Activated T-cell treated with anti-CD3 and anti-CD28 coated beads, Interleukin-2, amount 50 U/mL, for 24 hours (primary cell): ENCODE measurements around the gene ADCY1.
"Not testable (repeated sequence)": the region's sequence is repeated elsewhere in the genome, so short reads cannot be mapped to it uniquely, and the experiment has no call there.

ENCODE experiments used
- DNase-seq: peaks from one replicate; pipeline ENCODE4 v3.0.0-alpha.2; 2020
- H3K27ac Mint-ChIP-seq: 2 replicates; pipeline ENCODE4 v1.8.0; 2020; ENCODE audit warnings: mild to moderate bottlenecking, mixed read lengths
- H3K27me3 Mint-ChIP-seq: 2 replicates; pipeline ENCODE4 v1.8.0; 2020; ENCODE audit warnings: mixed read lengths
- H3K36me3 Mint-ChIP-seq: 2 replicates; pipeline ENCODE4 v1.8.0; 2020; ENCODE audit warnings: low read depth, mixed read lengths
- H3K4me1 Mint-ChIP-seq: 2 replicates; pipeline ENCODE4 v1.8.0; 2020; ENCODE audit warnings: low read depth, mixed read lengths
- H3K4me3 Mint-ChIP-seq: 2 replicates; pipeline ENCODE4 v1.8.0; 2020; ENCODE audit warnings: mild to moderate bottlenecking, moderate library complexity, mixed read lengths
- H3K9me3 Mint-ChIP-seq: 2 replicates; pipeline ENCODE4 v1.8.0; 2020; ENCODE audit warnings: mixed read lengths

ADCY1 gene

DNA sequence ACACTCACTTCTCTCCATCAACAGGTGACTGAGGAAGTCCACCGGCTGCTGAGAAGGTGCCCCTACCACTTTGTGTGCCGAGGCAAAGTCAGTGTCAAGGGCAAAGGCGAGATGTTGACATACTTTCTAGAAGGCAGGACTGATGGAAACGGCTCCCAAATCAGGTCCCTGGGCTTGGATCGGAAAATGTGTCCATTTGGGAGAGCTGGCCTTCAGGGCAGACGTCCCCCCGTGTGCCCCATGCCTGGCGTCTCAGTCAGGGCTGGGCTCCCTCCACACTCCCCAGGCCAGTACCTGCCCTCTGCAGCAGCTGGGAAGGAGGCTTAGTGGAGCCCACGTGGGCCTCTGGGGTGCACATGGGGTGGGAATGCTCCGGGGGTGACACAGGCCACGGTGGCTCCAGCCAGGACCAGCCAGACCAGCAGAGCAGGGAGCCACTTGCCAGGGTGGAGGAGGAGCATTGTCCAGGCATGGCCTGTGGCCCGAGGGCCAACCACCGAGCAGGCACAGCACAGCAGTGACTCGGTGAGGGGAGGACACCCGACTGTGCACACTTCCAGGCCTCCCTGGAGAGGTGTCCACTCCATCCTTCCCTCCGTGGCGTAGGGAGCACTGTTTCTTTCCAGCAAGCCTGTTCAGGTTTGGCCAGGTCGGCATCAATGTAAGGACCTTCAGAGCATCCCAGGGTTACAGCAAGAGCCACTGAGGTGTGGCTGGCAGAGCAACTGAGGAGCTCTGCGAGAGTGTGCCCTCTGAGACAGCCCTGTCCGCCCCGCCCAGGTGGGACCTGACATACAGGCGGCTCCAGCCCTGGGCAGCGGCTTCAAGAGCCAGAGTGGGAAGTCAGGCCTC is 139.7 kb downstream of the ADCY1 start:
- Mint-ChIP-seq H3K9me3 (no peaks in the 10 kb centered on the region), H3K27ac (no peak overlapping the region), H3K4me1 (no peaks in the 10 kb centered on the region), H3K36me3 (no peaks in the 10 kb centered on the region), H3K4me3 (no peak overlapping the region), H3K27me3 (peaks cover 11% of the 10 kb centered on the region)
- no peak for DNase-seq

DNA sequence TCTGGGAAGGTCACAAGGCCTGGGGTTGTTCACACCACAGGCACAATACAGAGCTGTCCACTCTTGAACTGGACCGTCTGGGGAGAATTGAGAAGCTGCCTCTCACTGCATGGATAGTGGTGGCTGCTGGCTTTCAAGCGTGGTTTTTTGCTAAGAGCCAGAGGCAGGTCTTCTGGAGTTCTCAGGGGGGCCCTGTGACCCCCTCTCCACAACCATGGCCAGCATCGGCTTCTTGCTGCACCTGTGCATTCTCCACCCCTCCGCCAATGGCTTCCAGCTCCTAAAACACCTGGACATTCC is 140.3 kb downstream of the ADCY1 start:
- H3K4me3 Mint-ChIP-seq, result no peak overlapping the region
- H3K36me3 Mint-ChIP-seq, result no peaks in the 10 kb centered on the region
- H3K9me3 Mint-ChIP-seq, result no peaks in the 10 kb centered on the region
- no peaks in the 10 kb centered on the region for H3K4me1 Mint-ChIP-seq
- peaks cover 11% of the 10 kb centered on the region for H3K27me3 Mint-ChIP-seq
- no peak overlapping the region for H3K27ac Mint-ChIP-seq
- no peak for DNase-seq

DNA sequence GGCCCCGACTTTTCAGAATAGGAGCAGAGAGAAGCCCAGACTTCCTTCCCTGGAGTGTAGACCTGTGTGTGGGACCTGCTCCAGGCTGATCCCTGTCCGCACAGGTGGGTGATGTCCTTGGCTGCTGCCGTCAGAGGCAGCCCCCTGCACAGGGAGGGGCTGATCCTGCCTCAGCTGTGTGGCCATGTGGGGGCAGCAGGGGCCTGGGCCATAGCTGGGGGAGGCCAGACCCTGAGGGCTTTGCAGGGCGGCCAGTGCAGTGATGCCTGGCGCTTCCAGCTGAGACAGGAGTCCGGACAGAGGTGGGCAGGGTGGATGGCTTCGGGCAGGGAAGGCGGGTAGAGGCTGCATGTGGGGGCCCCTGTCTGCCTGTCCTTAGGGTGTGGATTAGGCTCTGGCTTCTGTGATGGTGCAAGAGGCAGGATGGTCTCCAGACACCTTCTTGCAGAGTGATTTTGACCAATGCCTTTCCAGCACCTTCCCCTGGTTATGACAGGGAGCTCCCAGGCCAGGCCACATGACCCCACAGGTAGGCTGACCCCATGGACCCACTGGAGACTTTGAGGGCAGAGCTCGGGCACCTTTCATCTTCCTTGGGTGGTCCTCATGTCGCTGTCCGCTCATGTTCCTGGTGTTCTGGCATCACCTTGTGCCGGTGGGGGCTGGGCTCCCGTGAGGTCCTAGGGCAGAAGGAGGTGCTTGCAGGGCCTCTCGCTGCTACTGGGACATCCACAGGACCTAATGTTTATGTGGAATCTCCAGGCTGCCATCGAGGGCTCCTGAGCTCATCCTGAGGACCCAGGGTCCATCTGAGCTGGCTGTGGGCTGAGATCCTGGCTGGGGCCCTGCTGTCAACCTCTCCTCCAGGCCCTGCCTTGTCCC is 141.5 kb downstream of the ADCY1 start:
- H3K27me3 Mint-ChIP-seq, result peaks cover 11% of the 10 kb centered on the region
- H3K9me3 Mint-ChIP-seq, result no peaks in the 10 kb centered on the region
- no peak for DNase-seq
- no peaks in the 10 kb centered on the region for H3K4me1 Mint-ChIP-seq
- H3K4me3 Mint-ChIP-seq, result no peak overlapping the region
- H3K27ac Mint-ChIP-seq, result no peak overlapping the region
- H3K36me3 Mint-ChIP-seq, result no peaks in the 10 kb centered on the region

DNA sequence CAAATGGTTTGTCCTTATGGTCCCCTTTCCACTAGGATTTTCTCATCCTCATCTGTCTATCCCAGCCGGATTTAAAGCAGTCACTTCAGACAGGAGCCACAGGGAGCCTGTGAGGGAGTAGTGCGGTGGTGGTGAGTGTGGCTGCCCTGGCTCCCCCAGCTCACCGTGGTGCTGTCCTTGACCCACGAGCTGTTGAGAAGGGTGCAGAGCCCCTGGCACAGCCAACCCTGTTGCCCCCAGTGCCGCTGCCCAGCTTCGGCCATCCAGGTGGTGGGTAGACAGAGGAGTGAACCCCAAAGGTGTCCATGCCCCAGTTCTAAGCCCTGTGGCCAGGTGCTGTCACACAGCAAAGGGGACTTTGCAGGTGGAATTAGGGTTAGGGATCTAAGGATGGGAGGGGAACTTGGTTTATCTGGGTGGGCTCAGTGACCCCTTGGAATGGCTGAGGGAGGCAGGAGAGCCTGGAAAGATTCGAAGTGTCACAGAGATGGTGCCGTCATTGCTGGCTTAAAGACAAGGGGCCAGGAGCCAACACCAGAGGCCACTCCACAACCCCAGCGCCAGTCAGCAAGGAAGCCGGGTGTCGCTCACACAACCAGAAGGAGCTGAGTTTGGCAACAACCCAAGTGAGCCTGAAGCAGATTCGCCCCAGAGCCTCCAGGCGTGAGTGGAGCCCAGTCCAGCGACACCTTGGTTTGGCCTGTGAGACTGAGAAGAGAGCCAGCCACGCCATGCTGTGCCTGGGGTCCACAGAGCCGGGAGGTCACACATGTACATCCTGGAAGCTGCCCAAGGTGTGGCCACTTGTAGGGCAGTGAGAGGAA is 142.4 kb downstream of the ADCY1 start:
- no peak for DNase-seq
- Mint-ChIP-seq H3K4me3 (no peak overlapping the region), H3K27ac (no peak overlapping the region), H3K27me3 (peaks cover 11% of the 10 kb centered on the region), H3K4me1 (no peaks in the 10 kb centered on the region), H3K36me3 (peaks cover 1% of the 10 kb centered on the region), H3K9me3 (no peaks in the 10 kb centered on the region)

DNA sequence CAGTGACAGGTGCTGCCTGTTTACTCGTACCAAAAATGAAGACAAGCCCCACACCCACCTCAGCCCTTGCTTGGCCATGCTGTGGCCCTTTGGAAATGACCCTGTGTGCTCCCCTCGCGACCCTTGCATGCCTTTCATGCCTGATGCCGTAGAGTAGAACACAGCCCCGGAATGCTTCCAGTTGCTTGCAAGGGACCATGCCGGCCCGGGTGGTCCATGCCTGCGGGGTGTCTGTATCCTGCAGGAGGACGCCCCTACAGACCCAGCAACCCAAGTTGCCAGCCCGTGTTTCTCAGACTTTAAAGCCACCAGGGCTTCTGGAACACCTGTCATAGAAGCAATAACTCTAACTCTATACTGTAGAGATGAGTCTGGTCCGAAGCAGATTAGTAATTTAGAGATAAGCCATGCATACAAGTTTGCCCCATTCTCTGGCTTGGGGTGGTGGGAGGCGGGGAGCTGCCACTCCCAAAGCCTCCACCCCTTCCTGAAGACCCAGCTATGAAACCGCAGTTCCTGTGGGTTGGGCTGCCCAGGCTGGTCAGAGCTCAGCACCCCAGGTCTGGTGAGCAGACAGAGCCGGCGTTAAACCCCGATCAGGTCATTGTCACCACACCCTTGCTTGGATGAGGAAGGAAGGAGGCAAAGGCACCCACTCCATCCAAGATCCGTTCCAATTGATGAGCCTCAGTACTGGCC is 143.5 kb downstream of the ADCY1 start:
- Mint-ChIP-seq H3K36me3 (peaks cover 9% of the 10 kb centered on the region), H3K4me1 (no peaks in the 10 kb centered on the region), H3K27ac (no peak overlapping the region), H3K4me3 (no peak overlapping the region), H3K9me3 (no peaks in the 10 kb centered on the region), H3K27me3 (peaks cover 7% of the 10 kb centered on the region)
- no peak for DNase-seq

DNA sequence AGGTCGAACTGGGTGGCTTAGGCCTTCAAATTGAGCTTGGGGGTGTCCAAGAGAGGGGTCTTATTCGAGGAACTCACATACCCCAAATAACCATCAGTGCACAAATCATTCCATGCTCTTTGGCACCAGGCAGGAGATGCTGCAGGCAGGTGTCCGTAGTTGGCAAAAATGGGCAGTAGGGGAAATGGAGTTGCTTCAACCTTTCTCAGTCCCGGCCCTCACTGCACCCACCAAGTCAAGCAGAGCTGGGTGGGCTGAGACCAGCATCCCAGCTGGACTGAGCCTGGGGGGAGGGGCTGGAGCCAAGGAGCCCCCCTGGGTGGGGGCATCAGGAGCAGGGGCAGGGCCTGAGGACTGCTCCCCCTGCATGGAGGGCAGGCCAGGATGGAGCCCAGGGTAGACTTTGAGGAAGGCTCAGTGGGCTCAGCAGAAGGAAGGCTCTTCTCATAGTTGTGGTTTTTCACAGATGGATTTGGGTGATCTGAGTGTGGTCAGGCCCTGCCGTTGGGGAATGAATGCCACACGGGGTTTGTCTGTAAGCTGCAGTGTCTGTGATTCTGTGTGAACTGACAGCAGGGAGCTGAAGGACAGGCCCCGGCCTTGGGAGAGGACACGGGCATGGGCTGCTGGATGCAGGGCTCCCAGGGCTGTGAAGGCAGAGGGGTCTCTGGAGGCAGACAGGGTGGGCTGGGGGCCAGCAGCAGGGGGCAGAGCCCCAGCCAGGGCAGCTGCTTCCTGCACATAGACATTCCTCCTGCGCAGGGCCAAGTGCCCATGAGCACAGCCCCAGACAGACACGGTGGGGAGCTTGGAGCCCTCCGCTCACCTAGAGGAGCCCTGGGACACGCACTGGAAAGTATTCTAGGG is 144.5 kb downstream of the ADCY1 start:
- no peaks in the 10 kb centered on the region for H3K27me3 Mint-ChIP-seq
- H3K36me3 Mint-ChIP-seq, result peaks cover 18% of the 10 kb centered on the region
- H3K9me3 Mint-ChIP-seq, result no peaks in the 10 kb centered on the region
- no peaks in the 10 kb centered on the region for H3K4me1 Mint-ChIP-seq
- H3K27ac Mint-ChIP-seq, result peak overlapping the region; percentile 44
- DNase-seq, result no peak
- no peak overlapping the region for H3K4me3 Mint-ChIP-seq

DNA sequence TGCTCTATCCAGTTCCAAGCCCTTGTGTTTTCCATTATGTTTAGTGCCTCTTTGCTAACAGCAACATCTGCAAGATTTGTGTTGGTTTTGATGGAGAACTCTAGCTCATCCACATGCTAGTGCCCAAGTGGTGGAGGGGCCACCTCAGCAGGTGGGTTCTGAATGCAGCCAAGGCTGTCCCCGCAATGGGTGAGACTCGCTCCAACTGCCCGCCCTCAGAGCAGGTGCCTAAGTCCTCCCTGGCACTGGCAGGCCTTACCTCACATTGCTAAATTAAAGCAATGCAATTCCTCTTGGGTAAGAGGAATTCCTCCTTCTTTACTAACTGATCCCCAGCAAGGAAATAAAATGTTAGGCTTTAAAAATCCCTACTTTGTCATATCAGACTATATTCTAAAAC is 146.8 kb downstream of the ADCY1 start:
- no peak for DNase-seq

DNA sequence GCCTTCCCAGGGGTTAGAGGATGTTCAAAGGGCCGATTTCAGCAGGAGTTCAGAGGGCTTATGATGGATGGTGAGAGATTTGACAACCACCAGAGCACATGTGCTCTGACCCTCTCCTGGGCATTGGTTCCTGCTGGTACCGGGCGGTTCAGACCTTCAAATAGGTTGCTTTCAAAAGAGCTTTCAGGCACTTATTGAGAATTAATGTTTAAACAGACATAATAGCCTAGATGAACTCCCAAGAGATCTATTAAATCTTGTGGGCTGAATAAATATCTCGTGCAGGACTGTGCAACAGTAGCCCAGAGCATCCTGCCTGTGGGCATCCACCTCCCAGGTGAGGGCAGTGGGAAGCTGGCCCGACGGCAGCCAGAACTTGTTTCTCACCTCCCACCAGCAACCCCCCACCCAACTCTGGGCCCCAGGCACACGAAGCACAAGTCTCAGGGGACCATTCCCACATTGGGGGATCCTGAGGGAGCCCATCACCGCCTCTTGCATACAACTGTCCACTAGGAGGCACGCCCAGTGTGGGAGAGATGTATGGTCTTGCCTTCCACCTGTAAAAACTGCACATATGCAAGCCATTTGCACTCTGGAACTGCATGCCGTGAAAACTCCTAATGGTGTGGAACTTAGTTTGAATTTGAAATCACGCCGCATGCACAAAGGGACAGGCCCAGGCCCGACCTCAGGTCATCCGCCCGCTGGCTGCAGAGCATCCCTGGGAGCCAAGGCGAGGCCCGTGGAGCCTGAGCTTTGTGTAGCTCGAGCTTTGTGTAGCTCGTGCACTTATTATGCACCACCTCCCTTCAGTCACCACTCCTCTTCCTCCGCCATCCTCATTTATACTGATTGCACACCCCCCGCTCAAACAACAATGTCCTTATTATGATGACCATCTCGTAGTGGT is 147.8 kb downstream of the ADCY1 start:
- no peak overlapping the region for H3K4me3 Mint-ChIP-seq
- no peak overlapping the region for H3K27ac Mint-ChIP-seq
- H3K9me3 Mint-ChIP-seq, result no peaks in the 10 kb centered on the region
- DNase-seq, result no peak
- H3K27me3 Mint-ChIP-seq, result no peaks in the 10 kb centered on the region
- H3K36me3 Mint-ChIP-seq, result peaks cover 49% of the 10 kb centered on the region
- no peaks in the 10 kb centered on the region for H3K4me1 Mint-ChIP-seq

More for the DNA sequence above, 146.8 kb downstream of the ADCY1 start:
- Mint-ChIP-seq H3K9me3 (no peaks in the 10 kb centered on the region), H3K4me1 (no peaks in the 10 kb centered on the region), H3K27me3 (no peaks in the 10 kb centered on the region), H3K4me3 (no peak overlapping the region), H3K27ac (no peak overlapping the region), H3K36me3 (peaks cover 41% of the 10 kb centered on the region)

DNA sequence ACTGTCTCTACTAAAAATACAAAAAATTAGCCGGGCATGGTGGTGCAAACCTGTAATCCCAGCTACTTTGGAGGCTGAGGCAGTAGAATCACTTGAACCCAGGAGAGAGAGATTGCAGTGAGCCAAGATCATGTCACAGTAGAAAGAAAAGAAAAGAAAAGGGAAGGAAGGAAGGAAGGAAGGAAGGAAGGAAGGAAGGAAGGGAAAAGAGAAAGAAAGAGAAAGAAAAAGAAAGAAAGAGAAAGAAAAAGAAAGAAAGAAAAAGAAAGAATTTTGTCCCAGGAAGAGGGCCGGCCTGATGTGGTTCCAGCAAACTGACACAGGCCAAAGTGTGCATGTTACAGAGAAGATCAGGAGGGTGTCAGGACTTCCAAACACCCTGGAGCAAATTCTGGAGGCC is 151.1 kb downstream of the ADCY1 start:
- not testable (repeated sequence) for H3K9me3 Mint-ChIP-seq, H3K27me3 Mint-ChIP-seq, H3K4me3 Mint-ChIP-seq, DNase-seq, H3K4me1 Mint-ChIP-seq, H3K27ac Mint-ChIP-seq
- H3K36me3 Mint-ChIP-seq, result peaks cover 75% of the 10 kb centered on the region

DNA sequence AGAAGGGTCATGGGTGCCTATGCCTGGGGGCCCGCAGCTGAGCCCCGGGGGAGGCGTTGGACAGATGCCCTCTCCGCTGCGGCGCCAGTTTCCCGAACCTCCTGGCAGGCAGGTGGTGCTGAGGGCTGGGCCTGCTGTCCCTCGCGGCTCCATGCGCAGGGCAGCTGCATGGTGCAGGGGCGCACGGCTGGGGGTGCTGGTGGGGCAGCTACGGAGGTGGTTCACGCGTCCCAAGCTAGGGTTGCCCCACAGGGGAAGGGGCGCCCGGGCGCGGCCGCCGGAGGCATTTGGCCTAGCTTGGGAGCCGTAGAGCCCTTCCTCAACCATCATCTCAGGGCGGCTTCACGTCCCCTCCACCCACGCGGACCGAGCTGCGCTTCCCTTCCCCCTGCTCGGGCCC is 152.7 kb downstream of the ADCY1 start:
- H3K27me3 Mint-ChIP-seq, result no peaks in the 10 kb centered on the region
- H3K4me1 Mint-ChIP-seq, result no peaks in the 10 kb centered on the region
- H3K9me3 Mint-ChIP-seq, result peaks cover 6% of the 10 kb centered on the region
- H3K36me3 Mint-ChIP-seq, result peaks cover 79% of the 10 kb centered on the region
- H3K27ac Mint-ChIP-seq, result no peak overlapping the region
- H3K4me3 Mint-ChIP-seq, result no peak overlapping the region
- no peak for DNase-seq

DNA sequence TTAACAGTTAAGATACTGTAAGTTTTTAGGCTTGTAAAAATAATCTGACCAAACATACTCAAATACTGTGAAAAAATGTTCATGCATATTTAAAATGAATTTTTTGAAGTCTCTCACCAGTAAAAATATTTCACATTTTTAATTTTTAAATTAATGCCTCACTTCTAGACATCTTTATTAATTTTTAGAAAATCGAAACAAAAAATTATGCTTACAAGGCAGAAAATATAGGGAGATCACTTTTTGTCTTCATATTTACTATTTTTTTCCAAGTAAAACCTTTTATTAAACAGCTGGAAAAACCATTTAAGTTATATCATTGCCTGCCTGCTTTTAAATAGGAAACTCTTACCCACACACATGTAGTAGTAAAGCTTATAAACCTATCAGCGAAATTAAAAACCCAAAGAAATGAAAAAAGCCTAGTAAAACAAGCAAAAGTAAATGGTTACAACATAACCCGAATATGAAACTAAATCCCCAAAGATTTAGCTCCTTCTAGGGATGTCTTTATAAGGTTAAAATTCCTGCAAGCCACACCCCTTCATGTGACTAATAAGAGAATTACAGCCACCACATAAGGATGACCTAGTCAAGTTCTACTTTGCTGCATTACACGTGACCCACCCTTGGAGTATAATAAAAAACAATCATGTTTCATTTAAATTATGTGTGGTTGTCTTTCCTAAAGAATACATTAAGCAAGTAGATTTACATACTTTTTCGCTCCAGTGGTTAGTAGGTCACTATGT is 157.7 kb downstream of the ADCY1 start:
- not testable (repeated sequence) for H3K27me3 Mint-ChIP-seq, DNase-seq, H3K4me1 Mint-ChIP-seq, H3K27ac Mint-ChIP-seq, H3K9me3 Mint-ChIP-seq, H3K4me3 Mint-ChIP-seq
- peaks cover 58% of the 10 kb centered on the region for H3K36me3 Mint-ChIP-seq

DNA sequence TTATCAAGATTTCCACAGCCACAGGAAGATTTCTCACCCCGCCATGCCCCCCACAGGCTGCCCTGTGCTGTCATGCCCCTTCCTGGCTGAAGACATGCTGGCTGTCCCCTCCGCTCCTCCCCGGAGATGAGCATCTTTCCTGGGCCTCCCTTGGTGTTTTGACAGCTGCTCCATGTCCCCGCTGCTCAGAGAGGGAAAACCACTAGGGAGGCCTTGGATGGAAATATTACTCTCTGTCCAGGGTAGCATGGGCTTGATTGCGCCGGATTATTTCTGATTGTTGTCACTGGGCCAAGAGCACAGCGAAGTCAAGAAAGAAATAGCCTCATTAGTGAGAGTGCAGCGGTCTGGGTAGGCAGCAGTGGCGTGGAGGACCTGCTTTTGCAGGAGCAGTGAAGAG is 164.8 kb downstream of the ADCY1 start:
- H3K27ac Mint-ChIP-seq, H3K9me3 Mint-ChIP-seq: not testable (repeated sequence)
- H3K36me3 Mint-ChIP-seq, result peaks cover 78% of the 10 kb centered on the region

More for the DNA sequence above, 164.8 kb downstream of the ADCY1 start:
- not testable (repeated sequence) for H3K27me3 Mint-ChIP-seq, H3K4me1 Mint-ChIP-seq, H3K4me3 Mint-ChIP-seq, DNase-seq
